GM12878 (cell line): ENCODE results near the gene ZNF772. TPM values are rescaled to one million over a fixed set of nuclear protein-coding genes. Genes with fewer than 3 reads are reported as not detected.

ENCODE experiments used
- ATAC-seq: fragments of 200-7000 bp; cut with Tn5 transposase; 3 replicates; pipeline ENCODE4 v1.9.1; 2020; ENCODE audit warnings: mild to moderate bottlenecking, moderate library complexity
- BruUV-seq: library from RNA; stranded (reverse); fragments of 400-500 nt; replicated peaks from 2 replicates; lab custom pipeline; 2021; lab: Mats Ljungman, UMichigan
- CTCF ChIA-PET: fragments of 300-600 bp; sonication (Branson Sonifier 250); formaldehyde crosslinking; extraction: SDS; loops from one replicate; lab custom pipeline; 2021; ENCODE audit warnings: inconsistent platforms; lab: Yijun Ruan, JAX
- POLR2A ChIA-PET: fragments of 350-600 bp; formaldehyde crosslinking; extraction: SDS; loops from one replicate; lab custom pipeline; 2021; ENCODE audit warnings: inconsistent platforms; lab: Charles Lee
- RAD21 ChIA-PET: fragments of 300-600 bp; sonication (Branson Sonifier 250); formaldehyde crosslinking; loops from one replicate; lab custom pipeline; 2023; ENCODE audit warnings: antibody characterized with exemption; ENCODE audit not compliant: unreplicated experiment; lab: Charles Lee
- SMC1A ChIA-PET: fragments of 300-600 bp; sonication (Branson Sonifier 250); formaldehyde crosslinking; loops from one replicate; lab custom pipeline; 2023; ENCODE audit not compliant: unreplicated experiment, uncharacterized antibody; lab: Charles Lee
- DNase-seq: peaks from one replicate; pipeline ENCODE4 v3.0.0-alpha.2; 2011; ENCODE audit warnings: low read depth, low spot score
- FAIRE-seq: peaks from 3 replicates; lab custom pipeline; 2011; peaks lifted over from hg19 to GRCh38; lab: Jason Lieb, UNC
- H2AFZ ChIP-seq: 2 replicates; pipeline ENCODE4 v1.6.0; 2011; ENCODE audit warnings: low read depth, low read length, control low read depth; ENCODE audit not compliant: control insufficient read depth
- H3K27ac ChIP-seq: 2 replicates; pipeline ENCODE4 v1.5.1; 2011; ENCODE audit warnings: control low read depth; ENCODE audit not compliant: control insufficient read depth, insufficient read depth
- H3K27me3 ChIP-seq, 2 experiments: replicated peaks in 1 of 2; 2 replicates each; pipeline versions ENCODE4 v1.6.0 to v1.6.1; 2011; ENCODE audit warnings: low read length in 1 of 2; ENCODE audit not compliant: control insufficient read depth in 2 of 2, insufficient read depth in 2 of 2
- H3K36me3 ChIP-seq, 2 experiments: 2 replicates each; pipeline ENCODE4 v1.5.1; 2011; ENCODE audit warnings: low read length in 1 of 2; ENCODE audit not compliant: control insufficient read depth in 2 of 2, insufficient read depth in 2 of 2
- H3K4me1 ChIP-seq: 2 replicates; pipeline ENCODE4 v1.6.1; 2011; ENCODE audit warnings: mild to moderate bottlenecking, low read length, moderate library complexity, mixed read lengths; ENCODE audit not compliant: control insufficient read depth, insufficient read depth
- H3K4me2 ChIP-seq: 2 replicates; pipeline ENCODE4 v1.6.0; 2011; ENCODE audit warnings: control low read depth; ENCODE audit not compliant: control insufficient read depth, insufficient read depth
- H3K4me3 ChIP-seq: fragments of 200-600 bp; sonication (generic); 2 replicates; pipeline ENCODE4 v1.5.1; 2016
- H3K79me2 ChIP-seq: 2 replicates; pipeline ENCODE4 v1.6.0; 2011; ENCODE audit warnings: low read length; ENCODE audit not compliant: control insufficient read depth, insufficient read depth
- H3K9ac ChIP-seq: 2 replicates; pipeline ENCODE4 v1.8.0; 2011; ENCODE audit warnings: low read length, control low read depth, mixed read lengths; ENCODE audit not compliant: control insufficient read depth, insufficient read depth
- H3K9me3 ChIP-seq: replicated peaks from 3 replicates; pipeline ENCODE4 v1.5.1; 2011; ENCODE audit warnings: mild to moderate bottlenecking, low read length; ENCODE audit not compliant: control insufficient read depth, insufficient read depth
- H4K20me1 ChIP-seq: 2 replicates; pipeline ENCODE4 v1.6.0; 2011; ENCODE audit not compliant: control insufficient read depth, insufficient read depth
- CBFB ChIP-seq: IDR thresholded peaks from 2 replicates; pipeline ENCODE4 v1.6.1; 2016; ENCODE audit warnings: antibody characterized with exemption, low read depth
- CHD4 ChIP-seq: fragments of 200-600 bp; sonication (generic); IDR thresholded peaks from 2 replicates; pipeline ENCODE4 v1.6.1; 2016; ENCODE audit warnings: mild to moderate bottlenecking
- CTCF ChIP-seq, 3 experiments: IDR thresholded peaks in 2 of 3; conservative IDR thresholded peaks in 1 of 3; 2 replicates each; pipeline ENCODE4 v1.5.1; 2011; ENCODE audit warnings: low read depth in 3 of 3, low read length in 3 of 3, mild to moderate bottlenecking in 3 of 3, control low read depth in 2 of 3, moderate library complexity in 2 of 3, inconsistent platforms in 1 of 3, mixed read lengths in 1 of 3; ENCODE audit not compliant: control insufficient read depth in 2 of 3, insufficient read depth in 1 of 3; ENCODE audit errors: extremely low read depth in 1 of 3
- HDGF ChIP-seq: fragments of 450-650 bp; IDR thresholded peaks from 2 replicates; pipeline ENCODE4 v1.6.1; 2016; ENCODE audit warnings: antibody characterized with exemption
- RAD21 ChIP-seq: IDR thresholded peaks from 2 replicates; pipeline ENCODE4 v1.6.1; 2011; ENCODE audit warnings: mild to moderate bottlenecking, low read depth, low read length, moderate library complexity; ENCODE audit not compliant: insufficient read depth
- RCOR1 ChIP-seq: conservative IDR thresholded peaks from 2 replicates; pipeline ENCODE4 v1.6.1; 2012; ENCODE audit warnings: low read depth, low read length, improper control_type of control experiment
- RUNX3 ChIP-seq: IDR thresholded peaks from 2 replicates; pipeline ENCODE4 v1.6.1; 2012; ENCODE audit warnings: low read length, inconsistent platforms
- SMC3 ChIP-seq: IDR thresholded peaks from 2 replicates; pipeline ENCODE4 v1.6.1; 2011; ENCODE audit warnings: low read length, improper control_type of control experiment, borderline replicate concordance
- ZNF217 ChIP-seq: fragments of 450-650 bp; IDR thresholded peaks from 2 replicates; pipeline ENCODE4 v1.6.1; 2017; ENCODE audit warnings: antibody characterized with exemption, mild to moderate bottlenecking
- WGBS: methylation state at CpG from one replicate; pipeline ENCODE4 v1.1.6; 2016; ENCODE audit warnings: low lambda C conversion rate; ENCODE audit not compliant: insufficient replicate concordance, insufficient coverage; ENCODE audit errors: missing lambda C conversion rate; 5-methylcytosine and 5-hydroxymethylcytosine counted together
- in situ Hi-C: fragments of 300-500 bp; cut with MboI; formaldehyde crosslinking; loops from 9 replicates; pipeline ENCODE4 v1.14.3; 2018; ENCODE audit warnings: mixed read lengths
- intact Hi-C: fragments of 100-400 bp; cut with micrococcal nuclease; formaldehyde crosslinking; loops from one replicate; pipeline ENCODE4 v1.14.2; 2022; ENCODE audit not compliant: unreplicated experiment
- polyA plus RNA-seq, 11 experiments: library from polyadenylated mRNA; depleted of rRNA in 4 of 11; unstranded in 6 of 11; stranded (reverse) in 5 of 11; fragments of >200 nt; fragmentation: Nextera tagmentation in 4 of 11; fragmentation: Illumina TruSeq in 1 of 11; extraction: Ambion mirVana in 4 of 11; extraction: Trizol in 1 of 11; gene quantifications; 1 replicate in 1 of 11; 2 replicates in 10 of 11; pipeline versions ENCODE4 v1.2.1 to v1.2.3, GENCODE V29; 2011 to 2016; ENCODE audit warnings: inconsistent platforms in 2 of 11, missing spikeins in 2 of 11, low read depth in 1 of 11
- total RNA-seq, 4 experiments: library from RNA; depleted of rRNA in 3 of 4; stranded (reverse); fragments of >200 nt in 3 of 4; fragmentation: Illumina TruSeq in 1 of 4; extraction: Trizol in 1 of 4; gene quantifications; 2 replicates each; pipeline versions ENCODE4 v1.2.1 to v1.2.3, GENCODE V29; 2013 to 2021

ZNF772 gene
- total and polyA plus RNA-seq, 10 of the 15 experiments (the other 5 are each of a cell fraction or from before 2014, with no cell fraction given): 0.42 to 8.7 (median 3.8) TPM

DNA sequence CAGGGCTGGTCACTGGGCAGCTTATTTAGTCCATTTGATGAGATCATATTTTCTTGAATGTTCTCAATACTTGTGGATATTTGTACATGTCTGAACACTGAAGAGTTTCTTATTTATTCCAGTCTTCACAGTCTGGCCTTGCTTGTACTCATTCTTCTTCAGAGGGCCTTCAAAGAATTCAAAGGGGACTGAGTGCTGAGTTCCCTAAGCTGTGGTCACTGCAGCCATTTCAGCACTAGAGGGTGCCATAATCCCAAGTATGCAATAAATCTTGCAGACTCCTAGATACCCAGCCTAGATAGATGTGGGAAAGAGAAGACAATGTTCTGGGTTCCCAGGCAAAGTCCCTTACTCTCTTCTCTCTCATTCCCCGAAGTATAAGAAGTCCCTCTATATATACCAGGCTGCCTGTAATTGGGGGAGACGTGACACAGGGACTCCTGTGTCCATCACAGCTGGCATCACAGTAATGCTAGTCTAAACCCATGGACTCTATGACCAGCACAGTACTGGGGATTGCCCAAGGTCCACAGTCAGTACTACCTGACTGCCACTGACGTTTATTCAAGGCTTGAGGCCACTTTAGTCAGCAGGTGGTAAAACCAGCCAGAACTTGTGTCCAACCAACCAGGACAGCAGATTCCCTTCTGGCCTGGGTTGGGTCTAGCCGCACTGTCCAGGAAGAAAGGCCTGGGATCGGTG, 11.5 kb downstream of the ZNF772 start:
- no peaks in the 10 kb centered on the region for H3K79me2 ChIP-seq
- CTCF ChIA-PET: interaction anchor here (0.6 to 1.3 kb wide), 5 partner anchors 27 to 882 kb away, joined by 3 to 6 read pairs (median 3); partner anchors contain the start of gene ZSCAN22
- H3K4me1 ChIP-seq: no peaks in the 10 kb centered on the region
- H3K4me3 ChIP-seq: no peak overlapping the region
- peaks cover 3% of the 10 kb centered on the region for H3K9me3 ChIP-seq
- no peaks in the 10 kb centered on the region for H3K27me3 ChIP-seq
- H3K36me3 ChIP-seq: no peaks in the 10 kb centered on the region
- no peaks in the 10 kb centered on the region for H4K20me1 ChIP-seq
- H2AFZ ChIP-seq: no peak overlapping the region
- intact Hi-C loops: no loop called here
- SMC1A ChIA-PET: interaction anchor here (0.6 to 1.3 kb wide), 3 partner anchors 60 to 1294 kb away, joined by 3 to 5 read pairs (median 3); no protein-coding TSS in a partner anchor
- no peak overlapping the region for H3K4me2 ChIP-seq
- FAIRE-seq (peak; percentile 18), ATAC-seq (peak; percentile 93), DNase-seq (peak; percentile 12)
- TF ChIP-seq RAD21 (peak; percentile 77), RCOR1 (no peak), HDGF (no peak), ZNF217 (no peak), CBFB (0 out of 2 replicates have a peak, but pooled peaks have one; percentile 33), SMC3 (peak; percentile 65; the same call in 1 of the 2 replicates), CTCF (IDR thresholded peaks at IDR 0.05 in 2 of 3, conservative IDR thresholded peaks at IDR 0.05 in 1 of 3; ENCODE audit: control insufficient read depth in 2 of 3, extremely low read depth in 1 of 3, insufficient read depth in 1 of 3, low read depth in 3 of 3, low read length in 3 of 3) (peak; percentile 52 to 67 (median 61)), CHD4 (no peak), RUNX3 (peak; percentile 77)
- 28% methylated on average over 5 of the region's 5 CpGs for WGBS
- H3K27ac ChIP-seq: no peak overlapping the region
- in situ Hi-C loops: no loop called here
- no peak overlapping the region for H3K9ac ChIP-seq
- POLR2A ChIA-PET: no interaction called here
- BruUV-seq: no TSS peak
- RAD21 ChIA-PET: no interaction called here
